Stimulated activated CD4-positive, alpha-beta T cell treated with anti-CD3 and anti-CD28 coated beads, Interleukin-15, amount 100 ng/mL, for 48 hours (primary cell): Measurements from ENCODE around the gene NTRK3.
A peak's percentile ranks its signal among the peaks of the same experiment; 100 is the strongest.

Experiments
- DNase-seq, 2 donors: peaks; one replicate each; pipeline ENCODE4 v3.0.0-alpha.2; 2020; ENCODE audit warnings: low read depth in 2 of 2

The NTRK3 gene

DNA sequence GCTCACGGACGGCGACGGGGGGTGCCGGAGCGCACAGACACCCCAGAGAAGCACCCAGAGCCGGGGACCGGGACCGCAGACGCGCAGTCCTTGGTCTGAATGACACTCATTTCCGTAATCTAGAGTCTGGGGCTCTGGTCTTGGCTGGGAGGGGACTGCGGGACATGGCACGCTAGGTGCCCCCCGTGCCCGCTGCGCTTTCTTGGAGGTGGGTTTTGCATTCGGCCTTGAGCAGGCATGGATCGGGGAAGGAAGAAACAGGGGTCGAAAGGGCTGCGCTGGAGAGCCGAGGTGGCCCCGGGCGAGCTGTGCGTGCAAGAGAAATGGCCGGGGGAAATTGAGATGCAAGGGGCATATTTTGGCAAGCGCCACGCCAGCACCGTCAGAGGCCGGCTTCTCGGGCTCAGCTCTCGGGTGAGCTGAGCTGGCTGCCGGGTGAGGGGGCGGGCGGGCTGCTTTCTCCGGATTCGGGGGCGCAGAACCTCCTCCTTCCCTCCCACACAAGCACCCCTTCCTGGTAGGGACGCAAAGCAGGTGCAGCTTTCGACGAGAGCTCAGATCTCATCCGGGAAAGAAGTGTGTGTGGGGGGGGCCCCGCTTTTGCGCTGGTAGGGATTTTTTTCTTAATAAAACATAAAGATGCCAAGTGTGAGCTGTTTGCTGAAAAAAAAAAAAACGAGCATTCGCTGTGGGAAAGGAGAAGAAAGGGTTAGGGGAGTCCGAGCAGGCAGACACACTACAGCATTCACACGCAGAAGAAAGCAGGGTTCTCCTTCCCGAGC is 963 bp upstream of the NTRK3 start:
- peak in 1 of 2 donors; percentile 11 for DNase-seq

DNA sequence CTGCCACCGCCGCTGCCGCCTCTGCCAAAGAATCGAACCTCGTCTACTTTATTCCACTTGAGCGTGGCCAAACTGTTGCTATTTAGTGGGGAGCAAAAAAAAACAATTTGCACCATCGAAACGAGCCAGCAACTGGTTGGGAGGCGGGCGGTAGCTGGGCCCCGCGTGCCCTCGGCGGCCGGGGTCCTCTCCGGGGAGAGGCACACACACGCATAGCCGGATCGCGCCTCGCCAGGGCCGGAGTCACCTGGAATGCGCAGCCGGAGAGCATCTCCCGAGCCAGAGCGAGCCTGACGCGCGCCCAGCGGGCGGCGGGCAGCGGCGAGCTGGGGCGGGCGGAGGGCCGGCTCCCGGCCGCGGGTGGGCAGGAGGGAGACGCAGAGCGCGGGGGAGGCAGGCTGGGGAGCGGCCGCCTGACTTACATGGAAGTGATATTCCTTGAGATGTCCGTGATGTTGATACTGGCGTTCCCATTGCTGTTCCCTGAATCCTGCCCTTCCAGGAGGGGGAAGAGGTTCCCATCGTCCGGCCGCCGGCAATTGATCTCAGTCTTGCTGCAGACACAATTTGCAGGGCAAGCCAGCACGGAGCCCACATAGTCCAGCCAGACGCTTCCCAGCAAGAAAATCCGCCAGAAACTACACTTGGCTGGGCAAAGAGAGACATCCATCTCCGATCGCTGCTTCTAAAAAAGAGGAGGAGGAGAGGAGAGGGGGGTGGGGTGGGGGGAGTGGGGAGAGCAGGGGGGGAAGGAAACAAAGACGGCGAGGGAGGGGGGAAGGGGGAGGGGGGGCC is 858 bp downstream of the NTRK3 start:
- no peak for DNase-seq

DNA sequence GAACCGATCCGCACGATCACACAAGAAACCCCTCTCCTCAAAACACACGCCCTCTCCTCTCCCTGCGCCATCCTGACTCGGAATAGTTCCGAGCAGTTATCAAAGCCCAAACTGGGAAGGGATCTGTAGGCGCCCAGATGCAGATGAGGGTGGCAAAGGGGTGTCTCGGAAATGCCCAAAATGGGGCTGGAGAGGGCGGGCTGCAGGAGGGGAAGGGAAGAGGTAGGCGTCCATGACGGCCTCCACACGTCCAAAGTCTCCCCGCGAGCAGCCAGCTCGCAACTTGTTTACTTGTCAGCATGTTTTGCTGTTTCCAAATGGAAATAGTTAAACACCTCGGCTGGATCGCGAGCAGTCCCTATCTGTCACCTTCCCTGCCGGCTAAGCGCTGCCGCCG is 1.5 kb downstream of the NTRK3 start:
- no peak for DNase-seq

DNA sequence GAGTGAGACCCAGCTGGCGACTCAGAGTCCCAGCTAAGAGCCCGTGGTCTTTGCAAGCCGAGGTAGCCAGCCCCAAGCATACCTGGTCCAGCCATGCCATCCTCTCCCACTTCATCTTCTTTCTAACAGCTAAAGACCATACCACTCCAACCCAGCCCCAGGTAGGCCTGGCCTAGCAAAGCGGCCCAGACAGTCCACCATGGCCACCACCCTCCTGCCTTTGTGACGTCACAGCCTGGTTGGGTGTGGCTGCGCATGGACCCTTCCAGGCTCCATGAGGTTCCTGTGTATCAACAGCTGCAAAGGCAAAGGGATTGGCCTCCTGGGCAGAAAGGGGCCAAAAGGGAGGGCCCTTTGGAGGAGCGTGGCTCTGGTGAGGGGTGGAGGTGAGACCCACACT is 4.1 kb downstream of the NTRK3 start:
- no peak for DNase-seq

DNA sequence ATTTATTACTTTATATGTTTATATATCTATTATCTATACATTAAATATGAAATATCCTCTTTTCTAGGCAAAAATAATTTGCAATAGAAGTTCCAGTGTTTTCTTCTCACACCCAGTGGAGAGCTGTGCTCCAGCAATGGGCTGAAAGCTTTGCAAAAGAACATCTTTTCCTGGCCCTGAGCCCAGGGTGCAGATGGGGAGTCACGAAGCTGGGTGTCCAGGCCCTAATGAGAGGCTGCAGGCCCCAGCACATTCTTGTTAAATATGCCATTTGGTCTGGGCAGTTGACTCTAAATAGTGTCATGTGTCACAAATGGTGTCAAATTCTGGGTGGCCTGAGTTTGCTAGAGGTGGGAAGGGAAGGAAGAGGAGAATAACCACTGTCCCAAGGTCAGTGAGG is 5.7 kb downstream of the NTRK3 start:
- DNase-seq: no peak

DNA sequence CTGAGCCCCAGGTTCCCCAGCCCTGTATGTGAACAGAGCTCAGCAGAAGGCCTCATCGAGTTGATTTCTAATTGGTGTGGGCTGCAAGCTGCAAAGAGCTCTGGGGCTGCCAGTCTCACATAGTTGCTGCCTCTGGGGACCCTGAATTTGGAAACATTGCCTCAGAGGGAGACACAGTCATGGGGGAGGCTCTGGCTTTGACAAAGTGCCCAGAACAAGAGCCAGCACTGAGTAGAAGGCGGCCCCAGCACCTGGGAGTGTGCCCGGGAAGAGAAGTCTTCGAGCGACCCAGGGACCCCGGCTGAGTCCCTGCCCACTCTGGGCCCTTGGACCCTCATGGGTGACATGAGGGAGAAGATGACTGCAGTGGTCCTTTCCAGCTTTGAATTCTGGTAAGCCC is 7.3 kb downstream of the NTRK3 start:
- DNase-seq: no peak

DNA sequence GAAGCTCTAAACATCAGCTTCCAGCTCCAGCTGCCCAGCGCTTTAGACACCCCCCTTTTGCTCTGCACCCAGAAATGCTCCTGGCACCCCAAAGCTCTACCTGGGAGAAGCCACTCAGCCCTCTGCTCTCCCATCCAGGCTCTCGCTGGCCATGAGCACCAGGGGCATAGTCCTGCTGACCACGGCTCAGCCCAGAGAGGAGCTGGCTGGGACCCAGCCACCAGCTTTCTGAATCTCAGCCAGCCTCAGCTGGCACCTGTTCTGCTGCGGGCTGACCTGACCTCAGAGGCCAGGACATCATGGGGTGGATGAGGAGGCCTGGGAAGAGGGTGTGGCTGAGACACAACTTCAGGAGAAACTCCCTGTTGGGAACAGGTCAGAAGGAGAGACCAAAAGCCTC is 8.6 kb downstream of the NTRK3 start:
- no peak for DNase-seq

DNA sequence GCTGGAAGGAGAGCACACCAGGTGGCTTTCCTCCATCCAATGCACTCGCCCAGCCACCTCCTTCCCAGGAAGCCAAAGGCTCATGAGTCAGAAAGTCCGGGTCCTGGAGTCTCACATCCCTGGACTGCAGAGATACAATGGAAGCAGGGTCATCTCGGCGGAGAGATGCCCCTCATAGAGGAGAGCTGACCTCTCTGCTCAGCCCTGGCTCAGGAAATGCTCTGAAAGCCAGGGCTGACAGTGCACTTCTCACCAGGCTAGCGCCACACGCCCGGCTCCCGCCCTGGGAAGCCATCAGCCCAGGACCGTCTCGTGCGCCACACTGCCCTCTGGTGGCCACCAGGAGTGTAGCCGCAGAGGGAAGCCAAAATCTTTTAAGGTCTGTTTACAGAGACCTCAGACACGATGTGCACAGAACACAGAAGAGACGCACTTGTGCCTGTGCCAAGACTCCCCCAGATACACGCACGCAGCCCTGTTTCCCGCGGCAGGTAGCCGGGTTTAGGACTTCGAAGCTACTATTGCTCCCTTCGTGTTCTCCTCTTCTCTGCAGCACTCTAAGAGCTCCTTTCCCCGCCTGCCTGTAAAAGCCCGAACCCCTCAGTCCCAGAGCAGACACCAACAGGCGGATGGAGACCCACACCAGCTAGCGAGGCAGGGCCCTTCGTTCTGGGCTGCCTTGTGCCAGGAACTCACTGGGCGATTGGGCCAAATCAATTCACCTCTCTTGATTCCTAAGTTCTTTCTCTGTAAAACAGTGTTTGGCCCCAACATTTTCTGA is 9.7 kb downstream of the NTRK3 start:
- peak; percentile 45 to 63 for DNase-seq

DNA sequence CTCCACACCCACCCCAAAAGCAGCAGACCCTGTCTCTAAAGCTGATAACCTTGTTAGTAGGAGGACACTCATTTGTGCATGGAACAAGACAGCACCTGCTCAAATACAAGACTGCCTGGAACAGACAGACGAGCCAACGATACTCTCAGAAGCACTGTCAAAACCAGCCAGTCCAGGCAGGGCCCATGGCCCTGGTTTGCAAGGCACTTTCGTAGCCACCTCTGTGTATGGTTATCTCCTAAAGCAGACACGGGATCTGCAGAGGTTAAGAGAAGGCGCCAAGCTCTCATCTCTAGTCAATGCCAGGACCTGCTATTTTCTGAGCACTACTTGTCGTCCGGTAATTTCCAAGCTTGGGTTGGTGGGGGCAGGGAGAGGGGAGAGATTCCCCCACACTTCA is 10.5 kb downstream of the NTRK3 start:
- no peak for DNase-seq

DNA sequence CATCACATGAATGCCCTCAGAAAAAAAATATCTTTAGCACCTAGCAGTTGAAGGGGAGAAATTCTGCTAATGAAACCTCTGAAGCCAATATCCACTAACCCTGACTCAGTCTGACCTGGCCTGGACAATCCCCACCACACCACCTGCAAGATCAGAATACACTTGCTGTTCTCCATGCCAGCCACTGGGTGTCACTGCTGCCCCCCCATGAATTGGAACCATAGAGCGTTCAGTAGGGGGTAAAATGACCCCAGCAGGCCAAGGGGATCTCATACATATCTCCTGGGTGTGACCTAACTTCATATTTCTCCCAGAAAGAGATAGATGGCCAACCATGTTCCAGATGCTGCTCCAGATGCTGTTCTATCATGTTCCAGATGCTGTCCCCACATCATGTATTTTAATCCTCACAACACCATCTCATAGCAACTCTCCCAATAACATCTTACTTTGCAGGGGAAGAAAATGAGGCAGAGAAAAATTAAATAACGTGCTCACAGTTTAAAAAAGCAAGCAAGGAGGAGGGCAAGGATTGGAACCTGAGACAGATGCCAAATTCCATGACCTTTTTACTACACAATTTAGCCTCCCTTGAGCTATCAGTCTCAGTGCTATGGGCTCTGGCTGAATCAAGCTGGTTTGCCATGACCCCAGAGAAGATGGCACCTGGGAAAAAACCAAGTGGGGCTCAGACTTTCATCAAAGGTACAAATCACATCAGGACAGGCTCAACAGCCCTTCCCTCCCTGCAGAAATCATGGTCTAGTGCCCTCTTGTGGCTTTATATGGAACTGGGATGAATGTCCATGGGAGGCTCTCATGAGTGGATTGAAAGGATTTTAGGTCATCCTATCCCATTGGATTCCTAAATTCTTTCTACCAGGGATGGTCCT is 12.4 kb downstream of the NTRK3 start:
- DNase-seq: no peak

DNA sequence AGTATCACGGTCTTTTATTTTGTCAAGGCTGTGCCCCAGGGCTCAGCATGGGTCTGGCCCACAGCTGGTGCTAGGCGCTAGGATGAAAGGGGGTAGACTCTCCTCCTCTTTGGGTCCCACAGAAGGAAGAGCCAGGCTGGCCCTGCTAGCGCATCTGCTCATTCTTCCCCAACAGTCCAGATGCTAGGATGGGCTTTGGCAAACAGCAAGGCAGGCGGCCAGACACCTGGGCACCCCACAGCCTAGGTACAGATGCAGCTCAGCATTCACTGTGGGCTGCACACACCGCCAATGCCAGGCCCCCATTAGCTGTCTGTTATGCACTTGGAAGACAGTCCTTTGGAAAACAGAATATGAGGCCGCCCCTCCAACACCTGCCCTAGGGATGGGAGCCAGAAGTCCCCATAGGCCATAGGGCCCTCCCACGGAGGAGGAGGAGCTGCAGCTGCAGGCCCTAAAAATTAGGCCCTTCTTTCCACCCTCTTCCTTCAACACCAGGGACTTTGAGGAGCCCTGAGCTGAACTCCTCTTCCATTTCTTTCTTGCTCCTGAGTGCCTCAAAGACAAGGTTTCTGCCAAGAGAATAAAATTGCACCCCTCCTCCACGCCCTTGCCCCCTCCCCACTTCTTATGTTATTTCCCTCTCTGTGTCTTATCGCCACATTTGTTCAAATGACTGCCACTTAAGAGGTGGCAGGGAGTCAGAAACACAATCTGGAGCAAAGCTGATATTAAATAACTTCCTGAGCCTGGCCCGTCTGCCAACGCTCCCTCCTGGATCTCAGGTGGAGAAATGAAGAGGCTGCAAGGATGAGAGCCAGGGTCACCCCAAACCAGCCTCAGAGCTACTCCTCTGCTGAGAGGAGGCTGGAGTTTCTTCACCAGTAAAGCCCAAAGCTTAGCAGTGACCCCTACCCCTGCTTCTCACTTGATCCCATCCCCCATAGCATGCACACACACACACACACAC is 13.7 kb downstream of the NTRK3 start:
- no peak for DNase-seq

DNA sequence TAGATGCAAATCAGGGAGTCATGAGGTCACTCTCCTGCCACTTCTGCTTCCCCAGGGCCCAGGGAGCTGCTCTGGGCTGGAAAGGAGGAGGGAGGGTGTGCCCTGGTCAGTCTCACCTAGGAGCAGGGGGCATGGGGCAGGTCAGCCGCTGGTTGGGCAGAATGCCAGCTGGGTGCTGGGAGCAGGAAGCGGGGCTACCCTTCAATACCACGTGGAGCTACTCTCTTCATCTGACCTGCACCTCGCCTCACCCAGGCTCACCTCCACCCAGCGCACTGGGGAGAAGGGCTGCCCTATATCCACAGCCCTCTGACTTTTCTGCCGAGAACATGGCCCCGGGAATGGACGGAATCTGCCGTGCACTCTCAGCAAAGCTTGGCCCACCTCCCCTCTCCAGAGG is 15.1 kb downstream of the NTRK3 start:
- DNase-seq: no peak

DNA sequence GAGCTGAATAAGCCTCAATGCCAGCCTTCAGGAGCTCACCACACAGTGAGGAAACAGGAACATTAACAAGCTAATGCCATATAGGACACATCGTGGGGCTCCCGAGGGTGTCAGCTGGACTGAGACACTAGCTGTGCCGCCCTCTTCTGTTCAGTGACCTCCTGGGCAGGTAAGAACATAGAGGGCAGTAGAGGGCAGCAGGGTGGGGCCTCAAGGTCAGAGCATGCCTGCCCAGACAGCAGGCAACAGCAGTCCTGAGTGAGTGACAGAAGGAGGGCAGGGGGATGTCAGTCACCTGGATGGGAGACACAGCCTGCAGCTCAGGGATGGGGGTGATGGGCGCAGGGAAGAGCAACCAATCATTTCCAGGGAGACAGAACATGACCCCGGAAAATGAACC is 15.5 kb downstream of the NTRK3 start:
- DNase-seq: no peak

DNA sequence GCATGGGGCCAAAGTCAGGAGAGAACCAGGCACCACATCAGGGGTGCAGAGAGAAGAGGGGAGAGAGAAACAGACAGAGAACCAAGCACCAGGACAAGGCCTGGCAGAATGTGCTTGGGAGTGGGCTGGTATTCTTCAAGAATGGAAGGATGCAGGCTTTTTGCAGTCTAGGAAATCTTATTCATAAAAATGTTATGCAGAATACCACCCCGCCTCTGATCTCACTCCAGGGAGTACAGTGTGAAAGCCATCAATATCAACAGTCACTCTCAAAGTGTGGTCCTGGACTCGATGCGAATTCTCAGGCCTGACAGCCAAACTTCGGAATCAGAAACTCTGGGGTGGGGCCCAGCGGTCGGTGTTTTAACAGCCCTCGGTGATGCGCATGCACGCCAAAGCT is 16.9 kb downstream of the NTRK3 start:
- no peak for DNase-seq

DNA sequence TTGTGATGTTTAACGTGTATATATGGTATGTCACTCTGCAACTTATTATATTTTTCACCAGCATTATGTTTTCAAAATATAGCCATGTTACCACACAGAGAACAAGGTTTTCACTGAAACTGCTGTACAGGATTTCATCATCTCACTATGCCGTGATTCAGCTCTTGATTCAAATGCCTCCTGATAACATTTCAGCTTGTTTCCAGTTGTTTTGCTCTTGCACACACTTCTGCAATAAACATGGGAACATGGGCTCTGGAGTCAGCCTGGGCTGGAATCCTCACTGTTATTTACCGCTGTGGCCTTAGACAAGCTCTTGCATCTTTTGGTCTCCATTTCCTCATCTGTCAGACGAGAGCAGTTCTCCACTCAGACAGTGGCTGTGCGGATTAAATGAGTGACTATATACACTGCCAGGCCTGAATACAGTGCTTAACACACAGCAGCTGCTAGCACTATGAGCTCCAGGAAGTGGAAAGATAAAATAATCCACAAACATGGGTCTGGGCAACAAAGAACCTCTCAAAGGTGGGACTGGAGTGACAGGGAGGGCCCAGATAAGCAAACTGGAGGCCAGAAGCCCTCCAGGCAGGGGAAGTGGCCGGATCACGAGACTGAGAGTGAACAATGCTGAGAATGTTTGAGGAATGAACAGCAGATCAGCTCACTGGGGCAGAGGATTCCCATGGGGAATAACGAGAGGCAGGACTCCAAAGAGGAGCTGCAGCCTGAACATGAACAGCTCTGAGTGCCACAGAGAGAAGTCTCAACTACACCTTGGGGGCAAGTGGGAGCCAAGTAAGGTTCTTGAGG is 17.7 kb downstream of the NTRK3 start:
- DNase-seq: no peak

DNA sequence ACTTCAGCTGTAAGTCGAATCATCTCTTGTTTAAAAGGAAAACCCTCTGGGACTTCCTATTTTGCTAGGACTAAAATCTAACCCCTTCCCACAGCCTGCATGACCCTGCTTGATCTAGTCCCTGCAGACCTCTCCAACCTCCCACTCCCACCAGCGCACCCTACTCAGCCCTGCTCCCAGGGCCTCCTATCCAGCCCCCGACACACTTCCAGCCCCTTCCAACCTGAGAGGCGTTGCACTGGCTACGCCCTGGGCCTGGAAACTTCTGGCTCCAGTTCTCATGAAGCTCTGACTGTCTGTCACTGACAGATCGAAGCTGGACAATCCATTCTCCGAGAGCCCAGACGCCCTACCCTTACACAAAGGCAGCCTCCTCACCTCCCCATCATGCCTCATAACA is 21.8 kb downstream of the NTRK3 start:
- DNase-seq: no peak

DNA sequence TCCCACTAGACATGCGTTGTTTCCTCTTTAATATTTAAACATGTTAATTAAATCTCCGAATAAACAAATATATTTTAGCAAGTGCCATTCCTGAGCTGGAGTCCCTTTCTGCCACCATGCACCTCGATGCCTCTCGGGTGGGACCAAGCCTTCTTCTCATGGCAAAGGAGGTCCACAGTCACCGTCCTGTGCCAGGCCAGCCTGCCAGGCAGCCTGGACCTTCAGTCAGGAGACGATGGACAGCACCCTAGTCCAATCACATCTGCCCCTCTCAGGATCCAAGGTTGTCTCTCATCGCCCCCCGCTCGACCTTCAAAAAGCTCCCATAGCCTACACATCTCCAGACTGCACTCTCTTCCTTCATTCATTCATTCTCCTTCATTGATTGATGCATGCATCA is 22.6 kb downstream of the NTRK3 start:
- DNase-seq: no peak

DNA sequence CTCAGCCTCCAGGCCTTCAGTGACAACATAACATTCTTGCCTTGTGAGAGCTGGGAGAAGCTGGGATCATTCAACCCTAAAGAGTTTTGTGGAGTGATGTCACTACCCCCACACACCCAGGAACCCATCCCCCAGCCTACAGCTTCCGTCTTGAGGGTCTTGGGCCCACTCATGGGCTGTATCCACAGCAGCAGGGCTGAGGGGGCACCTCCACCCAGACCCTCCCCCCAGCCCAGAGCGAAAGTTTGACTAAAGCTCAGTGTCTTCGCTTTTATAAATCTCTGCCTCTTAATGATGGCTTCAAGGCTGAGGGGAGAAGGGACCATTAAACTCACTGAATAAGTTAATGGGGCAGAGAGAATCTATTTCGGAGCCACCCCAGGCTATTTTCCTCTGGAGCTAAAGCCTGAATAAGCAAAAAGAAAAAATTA is 23.8 kb downstream of the NTRK3 start:
- DNase-seq: no peak

DNA sequence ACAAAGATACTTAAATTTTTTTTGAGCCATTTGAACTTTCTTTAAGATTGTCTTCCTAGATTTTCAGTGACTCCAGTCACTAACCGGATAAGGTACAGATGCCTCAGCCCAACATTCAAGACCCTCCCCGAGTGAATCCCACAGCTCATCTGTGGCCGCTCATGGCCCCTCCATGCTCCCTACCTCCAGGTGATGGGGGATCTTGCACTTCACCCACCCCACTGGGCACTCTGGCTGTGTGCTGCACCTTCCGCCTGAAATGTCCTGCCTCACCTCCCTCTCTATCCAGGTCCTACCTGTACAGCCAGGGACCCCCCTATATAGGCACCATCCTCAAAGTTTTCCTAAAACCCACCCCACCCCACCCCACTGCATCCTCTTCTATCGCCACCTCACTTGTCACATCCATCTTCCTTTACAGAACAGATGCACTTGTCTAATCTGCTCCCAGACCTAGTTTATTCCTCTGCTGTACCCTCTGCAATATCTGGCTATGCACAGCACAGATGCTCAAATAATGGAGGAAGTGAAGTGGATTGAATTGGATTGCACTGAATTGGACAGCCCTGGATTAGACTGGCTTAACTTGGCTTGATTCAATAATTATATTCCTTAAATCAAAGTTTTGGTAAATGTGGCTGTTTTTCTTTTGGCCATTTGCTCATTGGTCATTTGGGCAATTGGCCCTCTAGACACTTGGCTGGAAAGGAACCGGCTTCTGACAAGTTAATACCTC is 24.5 kb downstream of the NTRK3 start:
- no peak for DNase-seq
